GM23338 (cell line): ENCODE measurements around the gene PKD1L1. TPM values are rescaled to one million over a fixed set of nuclear protein-coding genes. Genes with fewer than 3 reads are reported as not detected.

Experiments
- ATAC-seq: fragments of 200-7000 bp; cut with Tn5 transposase; 3 replicates; pipeline ENCODE4 v1.9.1; 2020
- DNase-seq: peaks from one replicate; pipeline ENCODE4 v3.0.0-alpha.2; 2015; ENCODE audit warnings: low spot score
- H2AFZ ChIP-seq: fragments of 200-600 bp; sonication (generic); 2 replicates; pipeline ENCODE4 v1.8.0; 2016; ENCODE audit warnings: antibody characterized with exemption, mild to moderate bottlenecking, moderate library complexity
- H3F3A ChIP-seq: fragments of 200-600 bp; sonication (generic); replicated peaks from 2 replicates; pipeline ENCODE4 v1.8.0; 2017; ENCODE audit warnings: antibody characterized with exemption, mixed run types, low read depth
- H3K27ac ChIP-seq: fragments of 200-600 bp; sonication (generic); 2 replicates; pipeline ENCODE4 v1.6.1; 2016; ENCODE audit warnings: low read depth
- H3K27me3 ChIP-seq: fragments of 200-600 bp; sonication (generic); 2 replicates; pipeline ENCODE4 v1.8.0; 2016; ENCODE audit warnings: mild to moderate bottlenecking, mixed run types, moderate library complexity; ENCODE audit not compliant: insufficient read depth
- H3K36me3 ChIP-seq: fragments of 200-600 bp; sonication (generic); 2 replicates; pipeline ENCODE4 v1.8.0; 2016; ENCODE audit warnings: mild to moderate bottlenecking; ENCODE audit not compliant: insufficient read depth
- H3K4me1 ChIP-seq: fragments of 200-600 bp; sonication (generic); 2 replicates; pipeline ENCODE4 v1.8.0; 2016; ENCODE audit warnings: mild to moderate bottlenecking, moderate library complexity; ENCODE audit not compliant: insufficient read depth
- H3K4me2 ChIP-seq: fragments of 200-600 bp; sonication (generic); 2 replicates; pipeline ENCODE4 v1.7.1; 2017; ENCODE audit warnings: mixed run types
- H3K4me3 ChIP-seq: fragments of 200-600 bp; sonication (generic); 2 replicates; pipeline ENCODE4 v1.6.1; 2016; ENCODE audit warnings: mixed run types
- H3K79me2 ChIP-seq: fragments of 200-600 bp; sonication (generic); replicated peaks from 2 replicates; pipeline ENCODE4 v1.8.0; 2017; ENCODE audit warnings: mild to moderate bottlenecking; ENCODE audit not compliant: insufficient read depth
- H3K9me2 ChIP-seq: fragments of 200-600 bp; sonication (generic); 2 replicates; pipeline ENCODE4 v1.8.0; 2017; ENCODE audit not compliant: insufficient read depth
- H4K20me1 ChIP-seq: fragments of 200-600 bp; sonication (generic); replicated peaks from 2 replicates; pipeline ENCODE4 v1.8.0; 2017; ENCODE audit warnings: mild to moderate bottlenecking; ENCODE audit not compliant: insufficient read depth
- H3K27ac Mint-ChIP-seq: 2 replicates; pipeline ENCODE4 v1.8.0; 2020; ENCODE audit warnings: inconsistent platforms, mild to moderate bottlenecking, moderate library complexity, mixed read lengths
- H3K27me3 Mint-ChIP-seq: 3 replicates; pipeline ENCODE4 v1.8.0; 2022; ENCODE audit warnings: low read depth, mild to moderate bottlenecking, moderate library complexity, mixed read lengths, inconsistent platforms; ENCODE audit not compliant: insufficient read depth, poor library complexity
- H3K36me3 Mint-ChIP-seq: 3 replicates; pipeline ENCODE4 v1.8.0; 2021; ENCODE audit warnings: low read depth, mild to moderate bottlenecking, inconsistent platforms, moderate library complexity, mixed read lengths
- H3K4me1 Mint-ChIP-seq: 3 replicates; pipeline ENCODE4 v1.8.0; 2020; ENCODE audit warnings: mild to moderate bottlenecking, inconsistent platforms, mixed read lengths
- H3K4me3 Mint-ChIP-seq: 3 replicates; pipeline ENCODE4 v1.8.0; 2021; ENCODE audit warnings: moderate library complexity, mild to moderate bottlenecking, inconsistent platforms, mixed read lengths
- H3K9me3 Mint-ChIP-seq: 3 replicates; pipeline ENCODE4 v1.8.0; 2020; ENCODE audit warnings: moderate library complexity, mild to moderate bottlenecking, inconsistent platforms, mixed read lengths
- CREB1 ChIP-seq: fragments of 250-450 bp; sonication (Bioruptor Pico); IDR thresholded peaks from 2 replicates; pipeline ENCODE4 v1.5.0; 2020; ENCODE audit warnings: low read depth, mild to moderate bottlenecking, moderate library complexity
- CTCF ChIP-seq, 2 experiments: fragments of 200-600 bp in 1 of 2; sonication (generic) in 1 of 2; conservative IDR thresholded peaks; 2 replicates each; pipeline versions ENCODE4 v1.5.1 to v1.6.1; 2016 to 2017; ENCODE audit warnings: antibody characterized with exemption in 2 of 2, low read depth in 2 of 2, mild to moderate bottlenecking in 2 of 2, moderate library complexity in 1 of 2
- ETS1 ChIP-seq: IDR thresholded peaks from 2 replicates; pipeline ENCODE4 v1.6.1; 2016; ENCODE audit warnings: antibody characterized with exemption
- REST ChIP-seq: IDR thresholded peaks from one replicate; pipeline ENCODE4 v1.6.1; 2018; ENCODE audit warnings: antibody characterized with exemption; ENCODE audit not compliant: unreplicated experiment
- ZNF331 ChIP-seq: fragments of 250-450 bp; sonication (Bioruptor Pico); IDR thresholded peaks from 2 replicates; pipeline ENCODE4 v1.5.0; 2020; ENCODE audit warnings: low read depth, mild to moderate bottlenecking, moderate library complexity
- polyA plus RNA-seq: library from polyadenylated mRNA; unstranded; fragments of >200 nt; fragmentation: Nextera tagmentation; extraction: Ambion mirVana; gene quantifications from 2 replicates; pipeline ENCODE4 v1.2.1, GENCODE V29; 2016
- total RNA-seq: library from RNA; depleted of rRNA; stranded (reverse); fragments of >200 nt; shearing (Covaris generic); gene quantifications from 2 replicates; pipeline ENCODE4 v1.2.3, GENCODE V29; 2014

Gene PKD1L1
- total and polyA plus RNA-seq, 2 experiments from 2014 or later: 0.03 TPM; not detected in 1

GRCh38 chr7:47893721-47894365 is 54.4 kb downstream of the PKD1L1 start (continued):
- TF ChIP-seq ETS1 (no peak), CREB1 (no peak), REST (no peak), ZNF331 (no peak)

- ATAC-seq (peak; percentile 81), DNase-seq (peak; percentile 80)
- TF ChIP-seq CTCF (conservative IDR thresholded peaks at IDR 0.05; ENCODE audit: low read depth in 2 of 2) (peak; percentile 81 to 83), ETS1 (no peak)
- H3K4me1 ChIP-seq: peaks cover 17% of the 10 kb centered on the region
- no peaks in the 10 kb centered on the region for H3K9me2 ChIP-seq
- H3K4me1 Mint-ChIP-seq: peaks cover 18% of the 10 kb centered on the region
- H3K79me2 ChIP-seq: no peaks in the 10 kb centered on the region
- H3K36me3 Mint-ChIP-seq: no peaks in the 10 kb centered on the region
- no peak overlapping the region for H3K4me3 Mint-ChIP-seq
- no peaks in the 10 kb centered on the region; the same call in 2 of the 3 replicates for H3K9me3 Mint-ChIP-seq
- no peaks in the 10 kb centered on the region for H4K20me1 ChIP-seq
- H2AFZ ChIP-seq: 0 out of 2 replicates have a peak overlapping the region, but pooled peaks have one; percentile 65
- no peak overlapping the region for H3K4me3 ChIP-seq
- H3K27me3 ChIP-seq: no peaks in the 10 kb centered on the region
- H3K27ac Mint-ChIP-seq: no peak overlapping the region
- H3K36me3 ChIP-seq: no peaks in the 10 kb centered on the region
- H3F3A ChIP-seq: no peaks in the 10 kb centered on the region
- peaks cover 9% of the 10 kb centered on the region for H3K27me3 Mint-ChIP-seq
- no peak overlapping the region for H3K4me2 ChIP-seq
- H3K27ac ChIP-seq: no peak overlapping the region
Observed at GRCh38 chr7:47893238-47893637, 55.0 kb downstream of the PKD1L1 start.
